Measurements from ENCODE around the gene ITSN1.

DNA sequence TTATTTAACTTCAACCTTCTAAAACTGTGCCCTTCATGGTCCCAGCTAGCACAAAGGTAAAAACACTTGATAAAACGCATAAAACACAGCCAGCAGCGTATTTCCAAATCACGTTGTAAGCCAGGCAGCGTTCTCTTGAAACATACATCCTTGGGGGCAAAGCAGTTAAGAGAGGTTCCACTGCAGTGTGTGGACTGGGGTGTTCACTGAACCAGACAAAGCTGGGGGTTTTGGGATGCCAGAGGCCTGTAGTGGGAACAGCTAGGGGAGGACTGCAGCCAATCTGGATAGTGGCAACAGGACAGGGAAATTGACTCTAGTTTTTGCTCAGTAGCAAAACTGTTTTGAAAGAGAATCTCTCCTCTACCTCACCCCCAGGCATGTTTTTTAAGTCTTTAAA lies 294.8 kb downstream of the ITSN1 start:
- TF ChIP-seq, protein P1, sequence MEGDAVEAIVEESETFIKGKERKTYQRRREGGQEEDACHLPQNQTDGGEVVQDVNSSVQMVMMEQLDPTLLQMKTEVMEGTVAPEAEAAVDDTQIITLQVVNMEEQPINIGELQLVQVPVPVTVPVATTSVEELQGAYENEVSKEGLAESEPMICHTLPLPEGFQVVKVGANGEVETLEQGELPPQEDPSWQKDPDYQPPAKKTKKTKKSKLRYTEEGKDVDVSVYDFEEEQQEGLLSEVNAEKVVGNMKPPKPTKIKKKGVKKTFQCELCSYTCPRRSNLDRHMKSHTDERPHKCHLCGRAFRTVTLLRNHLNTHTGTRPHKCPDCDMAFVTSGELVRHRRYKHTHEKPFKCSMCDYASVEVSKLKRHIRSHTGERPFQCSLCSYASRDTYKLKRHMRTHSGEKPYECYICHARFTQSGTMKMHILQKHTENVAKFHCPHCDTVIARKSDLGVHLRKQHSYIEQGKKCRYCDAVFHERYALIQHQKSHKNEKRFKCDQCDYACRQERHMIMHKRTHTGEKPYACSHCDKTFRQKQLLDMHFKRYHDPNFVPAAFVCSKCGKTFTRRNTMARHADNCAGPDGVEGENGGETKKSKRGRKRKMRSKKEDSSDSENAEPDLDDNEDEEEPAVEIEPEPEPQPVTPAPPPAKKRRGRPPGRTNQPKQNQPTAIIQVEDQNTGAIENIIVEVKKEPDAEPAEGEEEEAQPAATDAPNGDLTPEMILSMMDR (IDR thresholded peaks at IDR 0.05), result no peak
- no peak for TF ChIP-seq POLR2A (IDR thresholded peaks at IDR 0.05)
